Activated naive CD4-positive, alpha-beta T cell treated with anti-CD3 and anti-CD28 coated beads, Interleukin-2, amount 50 U/mL, for 24 hours (primary cell): ENCODE results near the gene SPRYD4.

ENCODE experiments used
- H3K27ac Mint-ChIP-seq: one replicate; pipeline ENCODE4 v1.8.0; 2021; ENCODE audit warnings: mild to moderate bottlenecking, mixed read lengths
- H3K27me3 Mint-ChIP-seq: one replicate; pipeline ENCODE4 v1.8.0; 2021; ENCODE audit warnings: mixed read lengths
- H3K36me3 Mint-ChIP-seq: one replicate; pipeline ENCODE4 v1.8.0; 2021; ENCODE audit warnings: mixed read lengths
- H3K4me1 Mint-ChIP-seq: one replicate; pipeline ENCODE4 v1.8.0; 2021; ENCODE audit warnings: mixed read lengths
- H3K4me3 Mint-ChIP-seq: one replicate; pipeline ENCODE4 v1.8.0; 2021; ENCODE audit warnings: mild to moderate bottlenecking, mixed read lengths
- H3K9me3 Mint-ChIP-seq: one replicate; pipeline ENCODE4 v1.8.0; 2021; ENCODE audit warnings: mixed read lengths

Gene SPRYD4

DNA sequence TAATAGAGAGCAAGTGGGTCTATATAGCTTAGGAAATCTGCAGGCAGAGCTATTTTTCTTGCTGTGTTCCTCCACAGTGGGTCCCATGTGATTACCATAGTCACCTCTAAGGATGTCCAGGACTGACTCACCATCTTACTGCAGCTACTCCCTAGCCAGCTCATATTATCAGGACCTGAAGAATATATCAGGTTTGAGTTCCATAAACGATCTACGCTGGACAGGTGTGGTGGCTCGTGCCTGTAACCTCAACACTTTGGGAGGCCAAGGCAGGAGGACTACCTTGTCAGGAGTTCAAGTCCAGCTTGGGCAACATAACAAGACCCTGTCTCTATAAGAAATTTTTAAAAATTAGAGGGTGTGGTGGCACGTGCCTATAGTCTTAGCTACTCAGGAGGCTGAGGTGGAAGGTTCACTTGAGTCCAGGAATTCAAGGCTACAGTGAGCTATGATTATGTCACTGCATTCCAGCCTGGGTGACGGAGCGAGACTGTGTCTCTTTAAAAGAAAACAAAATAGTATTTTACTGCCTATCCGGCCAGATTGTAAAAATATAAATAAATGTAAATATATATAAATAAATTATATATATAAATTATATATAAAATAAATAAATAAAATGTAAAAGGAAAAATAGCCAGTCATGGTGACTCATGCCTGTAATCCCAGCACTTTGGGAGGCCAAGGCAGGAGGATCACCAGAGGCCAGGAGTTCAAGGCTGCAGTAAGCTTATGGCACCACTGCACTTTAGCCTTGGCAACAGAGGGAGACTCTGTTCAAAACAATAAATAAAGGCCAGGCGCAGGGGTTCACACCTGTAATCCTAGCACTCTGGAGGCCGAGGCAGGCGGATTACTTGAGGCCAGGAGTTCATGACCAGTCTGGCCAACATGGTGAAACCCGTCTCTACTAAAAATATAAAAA is 6.9 kb upstream of the SPRYD4 start:
- no peak overlapping the region for H3K27ac Mint-ChIP-seq
- no peaks in the 10 kb centered on the region for H3K4me1 Mint-ChIP-seq
- H3K36me3 Mint-ChIP-seq = no peaks in the 10 kb centered on the region
- H3K9me3 Mint-ChIP-seq = no peaks in the 10 kb centered on the region
- H3K4me3 Mint-ChIP-seq = no peak overlapping the region
- no peaks in the 10 kb centered on the region for H3K27me3 Mint-ChIP-seq

DNA sequence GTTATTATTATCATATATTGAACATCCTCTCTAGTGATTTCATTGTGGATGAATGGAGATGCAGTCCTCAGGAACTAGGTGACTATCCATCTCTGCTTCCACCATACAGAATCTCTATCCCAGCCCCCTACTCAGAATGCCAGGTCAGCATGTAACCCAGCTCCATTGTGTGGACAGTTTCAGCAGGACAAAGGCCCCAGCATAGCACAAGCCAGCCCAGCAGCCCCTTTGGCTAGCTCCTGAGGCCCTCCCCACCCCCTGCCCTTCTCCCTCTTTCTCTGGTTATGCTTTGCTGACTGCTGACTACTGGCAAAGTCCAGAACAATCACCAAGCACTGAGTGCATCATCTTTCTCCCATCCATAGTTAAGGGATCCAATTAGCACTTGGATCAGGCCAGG is 5.8 kb upstream of the SPRYD4 start:
- peaks cover 4% of the 10 kb centered on the region for H3K4me1 Mint-ChIP-seq

GRCh38 chr12:56469007-56469930 is 891 bp downstream of the SPRYD4 start:
- Mint-ChIP-seq H3K4me1 (peaks cover 35% of the 10 kb centered on the region), H3K4me3 (peak overlapping the region; percentile 98), H3K27me3 (no peaks in the 10 kb centered on the region), H3K9me3 (no peaks in the 10 kb centered on the region), H3K36me3 (peaks cover 11% of the 10 kb centered on the region), H3K27ac (peak overlapping the region; percentile 99)

More for the DNA sequence above, 5.8 kb upstream of the SPRYD4 start:
- Mint-ChIP-seq H3K9me3 (no peaks in the 10 kb centered on the region), H3K27me3 (no peaks in the 10 kb centered on the region), H3K36me3 (no peaks in the 10 kb centered on the region), H3K4me3 (no peak overlapping the region), H3K27ac (no peak overlapping the region)

- Mint-ChIP-seq H3K4me1 (peaks cover 34% of the 10 kb centered on the region), H3K9me3 (no peaks in the 10 kb centered on the region), H3K4me3 (no peak overlapping the region), H3K36me3 (peaks cover 11% of the 10 kb centered on the region), H3K27me3 (no peaks in the 10 kb centered on the region), H3K27ac (no peak overlapping the region)
Measured at GRCh38 chr12:56474389-56474788, 6.0 kb downstream of the SPRYD4 start.

DNA sequence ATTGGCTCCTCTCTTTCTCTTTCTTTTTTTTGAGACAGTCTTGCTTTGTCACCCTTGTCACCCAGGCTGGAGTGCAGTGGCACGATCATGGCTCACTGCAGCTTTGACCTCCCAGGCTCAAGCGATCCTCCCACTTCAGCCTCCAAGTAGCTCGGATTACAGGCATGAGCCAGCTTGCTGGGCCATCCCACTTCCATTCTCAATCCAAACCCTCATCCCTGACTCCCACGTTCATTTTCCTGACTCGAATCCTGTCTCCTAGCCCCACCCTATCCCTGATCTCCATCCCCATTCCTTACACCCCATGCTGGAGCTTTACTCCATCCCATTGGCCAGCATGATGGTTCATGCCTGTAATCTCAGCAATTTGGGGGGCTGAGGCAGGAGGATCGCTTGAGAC is 7.8 kb downstream of the SPRYD4 start:
- Mint-ChIP-seq H3K4me1 (peaks cover 28% of the 10 kb centered on the region), H3K4me3 (no peak overlapping the region)

GRCh38 chr12:56476972-56477432 is 8.6 kb downstream of the SPRYD4 start:
- H3K27me3 Mint-ChIP-seq = no peaks in the 10 kb centered on the region
- peaks cover 21% of the 10 kb centered on the region for H3K4me1 Mint-ChIP-seq
- no peak overlapping the region for H3K27ac Mint-ChIP-seq
- H3K4me3 Mint-ChIP-seq = no peak overlapping the region
- no peaks in the 10 kb centered on the region for H3K9me3 Mint-ChIP-seq
- H3K36me3 Mint-ChIP-seq = peaks cover 2% of the 10 kb centered on the region

More for the DNA sequence above, 7.8 kb downstream of the SPRYD4 start:
- no peak overlapping the region for H3K27ac Mint-ChIP-seq
- no peaks in the 10 kb centered on the region for H3K27me3 Mint-ChIP-seq
- H3K9me3 Mint-ChIP-seq = no peaks in the 10 kb centered on the region
- peaks cover 5% of the 10 kb centered on the region for H3K36me3 Mint-ChIP-seq

DNA sequence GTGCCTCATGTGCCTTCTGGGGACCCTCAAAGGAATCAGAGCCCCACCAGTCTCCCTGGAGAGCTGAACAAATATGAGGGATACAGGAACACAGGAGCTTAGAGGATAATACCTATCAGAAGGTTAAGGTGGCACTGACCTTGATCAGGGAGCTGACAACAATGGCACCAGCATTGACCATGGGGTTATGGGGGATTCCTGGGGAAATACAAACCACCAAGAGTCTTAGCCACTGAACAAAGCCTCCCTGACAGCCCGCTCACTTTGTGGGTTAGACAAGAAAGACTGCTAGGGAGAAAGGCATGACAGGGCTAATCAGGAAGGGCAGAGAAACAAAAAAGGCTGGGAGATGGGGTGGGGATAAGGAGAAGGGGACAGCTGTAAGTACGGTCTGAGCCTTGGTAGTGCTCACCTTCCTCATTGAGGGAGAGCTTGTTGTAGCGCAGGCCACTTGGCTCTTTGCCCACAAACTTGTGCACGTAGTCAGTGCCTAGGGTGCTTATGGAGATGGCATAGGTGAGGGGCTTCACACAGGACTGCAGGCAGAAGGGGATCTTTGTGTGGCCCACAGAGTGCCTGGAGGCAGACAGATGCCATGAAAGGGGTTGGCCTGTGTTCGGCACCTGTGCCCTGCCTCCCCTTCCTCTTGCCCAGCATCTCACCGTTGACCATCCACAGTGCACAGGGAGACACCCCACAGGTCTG is 9.3 kb downstream of the SPRYD4 start:
- no peaks in the 10 kb centered on the region for H3K27me3 Mint-ChIP-seq
- no peak overlapping the region for H3K4me3 Mint-ChIP-seq
- H3K36me3 Mint-ChIP-seq = peaks cover 2% of the 10 kb centered on the region
- H3K27ac Mint-ChIP-seq = no peak overlapping the region
- H3K9me3 Mint-ChIP-seq = no peaks in the 10 kb centered on the region
- H3K4me1 Mint-ChIP-seq = peaks cover 19% of the 10 kb centered on the region

- H3K4me1 Mint-ChIP-seq = peaks cover 11% of the 10 kb centered on the region
- no peaks in the 10 kb centered on the region for H3K36me3 Mint-ChIP-seq
- no peaks in the 10 kb centered on the region for H3K27me3 Mint-ChIP-seq
- H3K4me3 Mint-ChIP-seq = no peak overlapping the region
- no peak overlapping the region for H3K27ac Mint-ChIP-seq
- no peaks in the 10 kb centered on the region for H3K9me3 Mint-ChIP-seq
Measured at GRCh38 chr12:56479625-56480024, 11.2 kb downstream of the SPRYD4 start.

DNA sequence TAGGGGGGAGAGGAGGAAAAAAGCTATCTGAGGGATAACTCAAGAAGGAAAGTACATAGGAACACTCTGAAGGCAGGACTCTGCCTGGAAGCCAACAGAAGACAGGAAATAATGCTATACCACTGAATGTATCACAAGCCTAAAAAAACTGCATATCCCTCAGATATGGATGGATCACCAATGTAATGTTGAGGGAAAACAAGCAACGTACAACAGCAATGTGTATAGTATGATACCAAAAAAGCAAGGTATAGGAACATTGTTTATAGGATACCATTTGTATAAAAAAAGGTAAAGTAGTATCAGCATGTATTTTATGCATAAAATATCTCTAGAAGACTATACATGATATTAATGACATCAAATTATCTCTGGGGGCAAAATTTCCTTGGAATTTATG is 16.2 kb downstream of the SPRYD4 start:
- H3K27me3 Mint-ChIP-seq = no peaks in the 10 kb centered on the region
- H3K27ac Mint-ChIP-seq = peak overlapping the region; percentile 26
- H3K36me3 Mint-ChIP-seq = no peaks in the 10 kb centered on the region
- H3K4me1 Mint-ChIP-seq = peaks cover 26% of the 10 kb centered on the region
- no peaks in the 10 kb centered on the region for H3K9me3 Mint-ChIP-seq
- no peak overlapping the region for H3K4me3 Mint-ChIP-seq

DNA sequence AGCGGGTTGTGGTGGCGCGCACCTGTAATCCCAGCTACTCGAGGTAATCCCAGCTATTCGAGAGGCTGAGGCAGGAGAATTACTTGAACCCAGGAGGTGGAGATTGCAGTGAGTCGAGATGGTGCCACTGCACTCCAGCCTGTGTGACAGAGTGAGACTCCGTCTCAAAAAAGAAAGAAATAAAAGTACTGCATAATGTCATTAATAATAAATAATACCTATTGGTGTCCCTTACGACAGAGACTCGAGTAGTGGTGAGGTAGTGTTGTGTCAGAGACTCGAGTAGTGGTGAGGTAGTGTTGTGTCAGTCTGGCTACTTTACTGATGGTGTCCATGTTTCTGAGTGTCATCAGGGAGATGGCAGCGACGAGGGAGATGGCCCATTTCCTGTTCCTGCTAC is 18.3 kb downstream of the SPRYD4 start:
- Mint-ChIP-seq H3K27me3 (peaks cover 7% of the 10 kb centered on the region), H3K36me3 (no peaks in the 10 kb centered on the region), H3K4me1 (peaks cover 18% of the 10 kb centered on the region), H3K4me3 (no peak overlapping the region), H3K27ac (no peak overlapping the region), H3K9me3 (no peaks in the 10 kb centered on the region)

DNA sequence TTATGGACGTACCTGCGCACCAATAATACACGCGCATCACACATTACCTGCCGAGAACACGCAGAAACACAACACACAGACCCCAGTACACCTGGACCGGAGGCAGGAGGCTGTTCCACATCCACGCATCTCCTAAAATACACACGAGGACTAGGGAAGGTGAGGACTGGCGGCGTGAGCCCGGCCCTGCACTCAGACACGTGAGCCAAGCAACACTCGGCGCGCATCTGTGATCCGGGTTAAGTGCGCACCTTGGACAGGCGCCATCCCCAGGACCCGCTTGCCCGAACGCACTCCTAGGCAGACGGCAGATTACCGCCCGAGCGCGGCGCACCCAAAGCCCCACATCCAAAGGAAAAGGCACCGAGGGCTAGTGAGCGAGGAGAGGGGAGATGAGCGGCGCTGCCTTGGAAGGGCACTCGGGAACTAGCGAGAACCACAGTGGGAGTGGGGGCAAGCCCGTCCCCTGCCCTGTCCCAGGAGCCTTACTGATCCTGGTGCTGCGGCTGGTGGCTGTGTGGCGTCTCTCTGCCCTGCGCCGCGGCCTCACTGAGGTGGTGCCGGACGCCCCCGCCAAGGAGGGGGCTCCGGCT is 19.2 kb downstream of the SPRYD4 start:
- peaks cover 8% of the 10 kb centered on the region for H3K27me3 Mint-ChIP-seq
- peaks cover 18% of the 10 kb centered on the region for H3K4me1 Mint-ChIP-seq
- peak overlapping the region; percentile 38 for H3K27ac Mint-ChIP-seq
- H3K36me3 Mint-ChIP-seq = no peaks in the 10 kb centered on the region
- H3K9me3 Mint-ChIP-seq = no peaks in the 10 kb centered on the region
- H3K4me3 Mint-ChIP-seq = peak overlapping the region; percentile 84

GRCh38 chr12:56488041-56488955 is 19.9 kb downstream of the SPRYD4 start, which contains the start of gene GLS2:
Gene GLS2, minus strand, starts transcription at chr12:56488161. Its CDS starts 43 bp downstream, at chr12:56488118.
- H3K4me3 Mint-ChIP-seq = peak within 1 kb of the TSS; percentile 84
- H3K27ac Mint-ChIP-seq = peak within 1 kb of the TSS; percentile 38

GRCh38 chr12:56490360-56490759 is 22.0 kb downstream of the SPRYD4 start:
- H3K4me1 Mint-ChIP-seq = peaks cover 18% of the 10 kb centered on the region
- H3K4me3 Mint-ChIP-seq = no peak overlapping the region
- H3K36me3 Mint-ChIP-seq = no peaks in the 10 kb centered on the region
- H3K27ac Mint-ChIP-seq = no peak overlapping the region
- peaks cover 8% of the 10 kb centered on the region for H3K27me3 Mint-ChIP-seq
- H3K9me3 Mint-ChIP-seq = no peaks in the 10 kb centered on the region

More at GRCh38 chr12:56488041-56488955, 19.9 kb downstream of the SPRYD4 start, which contains the start of gene GLS2:
- no peaks in the 10 kb centered on the region for H3K36me3 Mint-ChIP-seq
- H3K9me3 Mint-ChIP-seq = no peaks in the 10 kb centered on the region
- peaks cover 18% of the 10 kb centered on the region for H3K4me1 Mint-ChIP-seq
- peaks cover 8% of the 10 kb centered on the region for H3K27me3 Mint-ChIP-seq
